GM19193 (cell line): ENCODE data around the gene F10.

Experiments used
- POLR2A ChIP-seq: IDR thresholded peaks from 4 replicates; pipeline ENCODE4 v1.6.1; 2011; ENCODE audit not compliant: insufficient read depth, insufficient read length; ENCODE audit errors: extremely low read depth

F10 gene

GRCh38 chr13:113118261-113119021, 4.2 kb upstream of the F10 start:
- TF ChIP-seq POLR2A: no peak

- TF ChIP-seq POLR2A: no peak
Measured at GRCh38 chr13:113119166-113119821, 3.3 kb upstream of the F10 start.

GRCh38 chr13:113119822-113120189, 2.8 kb upstream of the F10 start:
- TF ChIP-seq POLR2A: no peak

GRCh38 chr13:113120300-113121182, 2.1 kb upstream of the F10 start:
- no peak for TF ChIP-seq POLR2A

- no peak for TF ChIP-seq POLR2A
Measured at GRCh38 chr13:113121183-113121927, 1.2 kb upstream of the F10 start.

- TF ChIP-seq POLR2A: no peak
Measured at GRCh38 chr13:113121928-113122471, 599 bp upstream of the F10 start.

GRCh38 chr13:113123226-113124201, 915 bp downstream of the F10 start:
- no peak for TF ChIP-seq POLR2A

GRCh38 chr13:113124211-113124970, 1.8 kb downstream of the F10 start:
- no peak for TF ChIP-seq POLR2A

GRCh38 chr13:113125506-113126264, 3.1 kb downstream of the F10 start:
- no peak for TF ChIP-seq POLR2A

GRCh38 chr13:113126265-113127150, 3.9 kb downstream of the F10 start:
- no peak for TF ChIP-seq POLR2A

GRCh38 chr13:113129480-113129879, 6.9 kb downstream of the F10 start:
- TF ChIP-seq POLR2A: no peak
